Fibroblast of lung (primary cell): ENCODE data around the gene PPP1R1A. TPM values are rescaled to one million over a fixed set of nuclear protein-coding genes. Genes with fewer than 3 reads are reported as not detected.

Experiments used
- DNase-seq, 2 donors: peaks; one replicate each; pipeline versions ENCODE4 v3.0.0 to v3.0.0-alpha.2; 2010; ENCODE audit warnings: low read depth in 2 of 2
- H2AFZ ChIP-seq: 2 replicates; pipeline ENCODE4 v1.5.1; 2012; ENCODE audit warnings: low read length, control low read depth, inconsistent platforms
- H3K27ac ChIP-seq: 2 replicates; pipeline ENCODE4 v1.5.1; 2011; ENCODE audit warnings: low read length, control low read depth; ENCODE audit not compliant: insufficient read depth
- H3K27me3 ChIP-seq: 2 replicates; pipeline ENCODE4 v1.5.1; 2011; ENCODE audit warnings: mild to moderate bottlenecking, low read length; ENCODE audit not compliant: control insufficient read depth, insufficient read depth
- H3K36me3 ChIP-seq: 2 replicates; pipeline ENCODE4 v1.5.1; 2011; ENCODE audit warnings: low read length; ENCODE audit not compliant: control insufficient read depth, insufficient read depth
- H3K4me1 ChIP-seq: 2 replicates; pipeline ENCODE4 v1.5.1; 2011; ENCODE audit warnings: low read length; ENCODE audit not compliant: control insufficient read depth, insufficient read depth; ENCODE audit errors: extremely low read depth
- H3K4me2 ChIP-seq: 2 replicates; pipeline ENCODE4 v1.5.1; 2011; ENCODE audit warnings: low read length, control low read depth; ENCODE audit not compliant: insufficient read depth; ENCODE audit errors: extremely low read depth
- H3K4me3 ChIP-seq, 4 experiments: fragments of 200-600 bp in 1 of 4; sonication (generic) in 1 of 4; replicated peaks in 1 of 4; 2 replicates each; pipeline ENCODE4 v1.5.1; 2011 to 2016; ENCODE audit warnings: low read length in 4 of 4, low read depth in 3 of 4, mild to moderate bottlenecking in 3 of 4, control low read depth in 2 of 4, inconsistent platforms in 1 of 4, mixed read lengths in 1 of 4; ENCODE audit not compliant: insufficient read depth in 1 of 4; ENCODE audit errors: control extremely low read depth in 1 of 4
- H3K79me2 ChIP-seq: 2 replicates; pipeline ENCODE4 v1.5.1; 2012; ENCODE audit warnings: mild to moderate bottlenecking, low read length, inconsistent platforms; ENCODE audit not compliant: control insufficient read depth, insufficient read depth
- H3K9ac ChIP-seq: 2 replicates; pipeline ENCODE4 v1.5.1; 2011; ENCODE audit warnings: mild to moderate bottlenecking, low read length, control low read depth; ENCODE audit not compliant: insufficient read depth
- H3K9me3 ChIP-seq: 2 replicates; pipeline ENCODE4 v1.5.1; 2012; ENCODE audit warnings: low read depth, low read length; ENCODE audit not compliant: control insufficient read depth, insufficient read depth
- H4K20me1 ChIP-seq: 2 replicates; pipeline ENCODE4 v1.5.1; 2011; ENCODE audit warnings: low read length; ENCODE audit not compliant: control insufficient read depth, insufficient read depth; ENCODE audit errors: extremely low read depth
- CTCF ChIP-seq, 2 donors: IDR thresholded peaks in 1 of 2; conservative IDR thresholded peaks in 1 of 2; 1 replicate in 1 of 2; 2 replicates in 1 of 2; pipeline ENCODE4 v1.5.1; 2011 to 2012; ENCODE audit warnings: low read length in 2 of 2, control low read depth in 1 of 2, inconsistent platforms in 1 of 2, low read depth in 1 of 2, mild to moderate bottlenecking in 1 of 2
- EZH2 ChIP-seq: IDR thresholded peaks from 2 replicates; pipeline ENCODE4 v1.5.1; 2012; ENCODE audit warnings: low read length, control low read depth, mild to moderate bottlenecking; ENCODE audit errors: missing control alignments
- polyA plus RNA-seq, 2 donors: library from polyadenylated mRNA; depleted of rRNA in 1 of 2; stranded (reverse) in 1 of 2; unstranded in 1 of 2; fragments of >200 nt; gene quantifications; 2 replicates each; pipeline ENCODE4 v1.2.1, GENCODE V29; 2011 to 2012; ENCODE audit warnings: missing spikeins in 1 of 2
- total RNA-seq: library from RNA; depleted of rRNA; stranded (reverse); fragments of >200 nt; gene quantifications from 2 replicates; pipeline ENCODE4 v1.2.1, GENCODE V29; 2014

PPP1R1A gene
- total and polyA plus RNA-seq, 2 donors (not counting 1 experiment from before 2014, with no cell fraction given): not detected

GRCh38 chr12:54611715-54612149 is 23.3 kb upstream of the PPP1R1A start:
- H3K9me3 ChIP-seq: no peaks in the 10 kb centered on the region
- no peak overlapping the region for H3K27ac ChIP-seq
- peaks cover 2% of the 10 kb centered on the region for H4K20me1 ChIP-seq
- no peak overlapping the region for H3K4me3 ChIP-seq
- H3K36me3 ChIP-seq: no peaks in the 10 kb centered on the region
- no peak overlapping the region for H2AFZ ChIP-seq
- H3K4me2 ChIP-seq: no peak overlapping the region
- no peak overlapping the region for H3K9ac ChIP-seq
- TF ChIP-seq EZH2 (no peak), CTCF (conservative IDR thresholded peaks at IDR 0.05 in 1 of 2, IDR thresholded peaks at IDR 0.05 in 1 of 2; ENCODE audit: low read depth in 1 of 2, low read length in 2 of 2) (no peak)
- H3K4me1 ChIP-seq: no peaks in the 10 kb centered on the region
- DNase-seq: no peak
- peaks cover 6% of the 10 kb centered on the region for H3K27me3 ChIP-seq
- no peaks in the 10 kb centered on the region for H3K79me2 ChIP-seq

GRCh38 chr12:54608769-54609168 is 20.3 kb upstream of the PPP1R1A start:
- Histone ChIP-seq H4K20me1 (peaks cover 2% of the 10 kb centered on the region), H3K9me3 (no peaks in the 10 kb centered on the region), H3K27ac (no peak overlapping the region), H2AFZ (no peak overlapping the region), H3K4me1 (no peaks in the 10 kb centered on the region), H3K4me2 (no peak overlapping the region), H3K27me3 (peaks cover 6% of the 10 kb centered on the region), H3K4me3 (no peak overlapping the region), H3K79me2 (no peaks in the 10 kb centered on the region), H3K9ac (no peak overlapping the region), H3K36me3 (no peaks in the 10 kb centered on the region)
- TF ChIP-seq CTCF (conservative IDR thresholded peaks at IDR 0.05 in 1 of 2, IDR thresholded peaks at IDR 0.05 in 1 of 2; ENCODE audit: low read depth in 1 of 2, low read length in 2 of 2) (no peak), EZH2 (no peak)
- no peak for DNase-seq

- H3K79me2 ChIP-seq: no peaks in the 10 kb centered on the region
- DNase-seq: no peak
- no peak overlapping the region for H3K4me3 ChIP-seq
- no peak overlapping the region for H3K9ac ChIP-seq
- peaks cover 2% of the 10 kb centered on the region for H4K20me1 ChIP-seq
- peaks cover 6% of the 10 kb centered on the region for H3K27me3 ChIP-seq
- H3K36me3 ChIP-seq: no peaks in the 10 kb centered on the region
- H2AFZ ChIP-seq: no peak overlapping the region
- H3K9me3 ChIP-seq: no peaks in the 10 kb centered on the region
- H3K4me1 ChIP-seq: no peaks in the 10 kb centered on the region
- no peak overlapping the region for H3K27ac ChIP-seq
- no peak for TF ChIP-seq EZH2
- no peak for TF ChIP-seq CTCF (conservative IDR thresholded peaks at IDR 0.05 in 1 of 2, IDR thresholded peaks at IDR 0.05 in 1 of 2; ENCODE audit: low read depth in 1 of 2, low read length in 2 of 2)
- no peak overlapping the region for H3K4me2 ChIP-seq
Measured at GRCh38 chr12:54608156-54608555, 19.7 kb upstream of the PPP1R1A start.
